Astrocyte of the cerebellum (primary cell): ENCODE measurements around the gene SCD5.
A peak's percentile ranks its signal among the peaks of the same experiment; 100 is the strongest.

Source experiments
- DNase-seq: peaks from one replicate; pipeline ENCODE4 v3.0.0-alpha.2; 2011; ENCODE audit warnings: low read depth
- H3K4me3 ChIP-seq: 2 replicates; pipeline ENCODE4 v1.5.1; 2011; ENCODE audit warnings: mild to moderate bottlenecking, low read depth, low read length, moderate library complexity
- in situ Hi-C: cut with HindIII; loops from 2 replicates; pipeline ENCODE4 v1.10.0; 2017; ENCODE audit warnings: low sequenced_read_pairs
- TF ChIP-seq, protein P1 (sequence below): IDR thresholded peaks from 2 replicates; pipeline ENCODE4 v1.5.1; 2012; ENCODE audit warnings: low read length, low read depth, moderate library complexity, mild to moderate bottlenecking; ENCODE audit errors: missing control alignments

SCD5 gene

GRCh38 chr4:82809619-82810018 is 11.0 kb upstream of the SCD5 start:
- no peak overlapping the region for H3K4me3 ChIP-seq
- DNase-seq = no peak
- TF ChIP-seq, protein P1, sequence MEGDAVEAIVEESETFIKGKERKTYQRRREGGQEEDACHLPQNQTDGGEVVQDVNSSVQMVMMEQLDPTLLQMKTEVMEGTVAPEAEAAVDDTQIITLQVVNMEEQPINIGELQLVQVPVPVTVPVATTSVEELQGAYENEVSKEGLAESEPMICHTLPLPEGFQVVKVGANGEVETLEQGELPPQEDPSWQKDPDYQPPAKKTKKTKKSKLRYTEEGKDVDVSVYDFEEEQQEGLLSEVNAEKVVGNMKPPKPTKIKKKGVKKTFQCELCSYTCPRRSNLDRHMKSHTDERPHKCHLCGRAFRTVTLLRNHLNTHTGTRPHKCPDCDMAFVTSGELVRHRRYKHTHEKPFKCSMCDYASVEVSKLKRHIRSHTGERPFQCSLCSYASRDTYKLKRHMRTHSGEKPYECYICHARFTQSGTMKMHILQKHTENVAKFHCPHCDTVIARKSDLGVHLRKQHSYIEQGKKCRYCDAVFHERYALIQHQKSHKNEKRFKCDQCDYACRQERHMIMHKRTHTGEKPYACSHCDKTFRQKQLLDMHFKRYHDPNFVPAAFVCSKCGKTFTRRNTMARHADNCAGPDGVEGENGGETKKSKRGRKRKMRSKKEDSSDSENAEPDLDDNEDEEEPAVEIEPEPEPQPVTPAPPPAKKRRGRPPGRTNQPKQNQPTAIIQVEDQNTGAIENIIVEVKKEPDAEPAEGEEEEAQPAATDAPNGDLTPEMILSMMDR = no peak
- in situ Hi-C loops = no loop called here

GRCh38 chr4:82803746-82804145 is 5.2 kb upstream of the SCD5 start:
- no peak overlapping the region for H3K4me3 ChIP-seq
- TF ChIP-seq, protein P1 = no peak
- in situ Hi-C loops = no loop called here
- DNase-seq = no peak

GRCh38 chr4:82802911-82803310 is 4.3 kb upstream of the SCD5 start:
- DNase-seq = no peak
- in situ Hi-C loops = no loop called here
- TF ChIP-seq, protein P1 = no peak
- H3K4me3 ChIP-seq = no peak overlapping the region

DNA sequence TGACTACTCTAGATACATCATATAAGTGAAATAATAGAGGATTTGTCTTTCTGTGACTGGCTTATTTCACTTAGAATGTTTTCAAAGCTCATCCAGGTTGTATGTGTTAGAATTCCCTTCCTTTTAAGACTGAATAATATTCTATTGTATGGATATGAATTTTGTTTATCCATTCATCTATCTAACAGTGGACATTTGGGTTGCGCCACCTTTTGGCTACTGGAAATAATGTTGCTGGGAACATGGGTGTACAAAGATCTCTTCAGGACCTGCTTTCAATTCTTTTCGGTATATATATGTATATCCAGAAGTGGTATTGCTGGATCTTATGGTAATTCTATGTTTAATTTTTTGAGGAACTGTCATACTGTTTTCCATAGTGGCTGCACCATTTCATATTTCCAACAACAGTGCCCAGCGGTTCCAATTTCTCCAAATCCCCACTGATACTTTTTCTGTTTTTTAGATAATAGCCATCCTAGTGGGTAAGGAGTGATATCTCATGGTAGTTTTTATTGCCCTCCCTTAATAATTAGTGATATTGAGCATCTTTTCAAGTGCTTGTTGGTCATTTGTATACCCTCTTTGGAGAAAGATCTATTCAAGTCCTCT is 3.4 kb upstream of the SCD5 start:
- no peak for DNase-seq
- H3K4me3 ChIP-seq = no peak overlapping the region
- in situ Hi-C loops = no loop called here
- TF ChIP-seq, protein P1 = peak; percentile 63

DNA sequence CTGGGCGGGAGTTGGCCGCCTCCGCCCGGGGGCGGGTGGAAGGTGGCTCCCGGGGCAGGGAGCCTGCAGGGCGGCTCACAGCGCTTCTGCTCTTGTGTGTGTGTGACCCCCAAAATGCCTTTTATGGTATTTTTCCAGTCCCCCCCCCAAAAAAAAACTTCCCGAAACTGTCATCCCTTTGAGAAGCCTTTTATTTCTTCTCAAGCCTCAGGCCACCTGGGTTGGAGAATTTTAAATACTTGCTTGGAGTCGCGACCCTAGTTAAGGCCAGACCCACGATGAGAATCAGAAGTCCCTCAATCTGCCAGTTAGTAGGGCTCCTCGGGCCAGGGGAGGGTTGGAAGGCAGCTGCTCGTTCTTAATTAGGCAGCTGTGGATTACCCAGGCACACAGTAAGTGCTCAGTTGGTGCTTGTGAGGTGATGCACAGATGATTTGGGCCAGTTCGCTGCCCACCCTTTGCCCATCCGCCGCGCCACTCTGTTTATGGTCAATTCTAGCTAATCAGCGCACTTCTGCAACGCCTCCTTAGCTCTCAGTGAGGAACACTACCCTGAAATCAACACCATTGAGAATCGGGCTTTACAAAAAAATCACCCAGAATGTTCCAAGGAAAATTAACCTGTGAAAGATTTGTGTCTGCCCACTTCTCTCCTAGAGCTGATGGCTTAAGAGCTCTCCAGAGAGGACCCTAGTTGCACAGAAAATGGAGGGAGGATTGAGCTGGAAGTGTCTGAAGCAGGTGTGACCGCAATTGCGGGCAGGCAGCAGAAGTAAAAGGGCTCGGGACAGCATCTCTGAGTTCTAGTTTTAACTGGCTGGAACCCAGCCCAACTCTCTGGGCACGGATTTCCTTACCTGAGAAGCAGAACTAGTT is 648 bp upstream of the SCD5 start:
- H3K4me3 ChIP-seq = peak overlapping the region; percentile 69
- DNase-seq = no peak
- in situ Hi-C loops = no loop called here
- TF ChIP-seq, protein P1 = no peak

GRCh38 chr4:82797405-82798111 is 1.0 kb downstream of the SCD5 start:
- in situ Hi-C loops = no loop called here
- no peak for DNase-seq
- peak overlapping the region; percentile 69 for H3K4me3 ChIP-seq
- TF ChIP-seq, protein P1 = no peak
